ENCODE results near the gene BCL11B. TPM values are rescaled to one million over a fixed set of nuclear protein-coding genes. Genes with fewer than 3 reads are reported as not detected.
A peak's percentile ranks its signal among the peaks of the same experiment; 100 is the strongest.

BCL11B gene
- total RNA-seq, 1 donor from 2014 or later: 11.5 TPM

DNA sequence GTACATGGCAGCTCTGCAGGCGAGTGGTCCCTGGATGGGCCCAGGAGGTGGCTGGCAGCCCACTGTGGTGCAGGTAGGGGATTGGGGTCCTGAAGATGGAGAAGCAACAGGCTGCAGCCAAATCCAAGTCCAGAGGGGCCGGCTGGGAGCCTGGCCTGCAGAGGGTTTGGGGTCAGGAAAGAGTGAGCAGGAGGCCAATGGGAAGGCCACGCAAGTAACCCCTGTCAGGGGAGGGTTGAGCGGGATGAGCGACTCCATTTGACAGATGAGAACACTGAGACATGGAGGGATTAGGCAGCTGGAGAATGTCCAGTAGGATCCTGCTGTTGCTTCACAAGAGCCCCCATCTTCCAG is 136.0 kb downstream of the BCL11B start:
- intact Hi-C loops (cut with DNase I): no loop called here

DNA sequence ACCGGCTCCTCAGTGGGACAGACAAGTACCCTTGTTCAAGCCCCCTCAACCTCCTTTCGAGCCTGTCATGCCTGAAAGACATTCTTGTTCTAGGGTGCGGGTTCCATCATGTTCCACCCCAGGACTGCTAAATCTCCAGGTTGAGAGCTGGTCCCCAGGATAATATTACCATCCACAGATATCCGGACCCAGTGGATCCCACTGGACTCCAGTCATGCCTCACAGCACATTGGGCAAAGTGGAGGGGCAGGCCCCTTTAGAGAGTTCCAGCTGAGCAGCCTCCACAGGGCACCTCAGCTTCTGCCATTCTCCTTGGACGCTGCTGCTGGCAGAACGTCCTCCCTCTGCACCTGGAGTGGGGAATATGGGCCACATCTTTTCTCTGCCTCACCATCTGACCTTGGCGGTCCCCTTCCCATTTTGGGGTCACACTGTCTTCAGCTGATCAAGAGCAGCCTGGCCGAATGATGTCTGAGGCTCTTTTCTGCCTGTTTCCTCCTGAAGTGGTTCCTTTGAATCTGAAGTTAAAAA is 137.4 kb downstream of the BCL11B start:
- Histone ChIP-seq H3K27ac (no peak overlapping the region), H3K36me3 (no peaks in the 10 kb centered on the region), H3K9me3 (no peaks in the 10 kb centered on the region), H3K4me3 (no peak overlapping the region), H3K4me1 (peaks cover 15% of the 10 kb centered on the region), H3K27me3 (no peaks in the 10 kb centered on the region)
- intact Hi-C loops (cut with DNase I): no loop called here
- no peak for TF ChIP-seq POLR2AphosphoS5 (IDR thresholded peaks at IDR 0.05; ENCODE audit: insufficient read depth in 1 of 2, low read depth in 1 of 2)
- TF ChIP-seq, protein P1, sequence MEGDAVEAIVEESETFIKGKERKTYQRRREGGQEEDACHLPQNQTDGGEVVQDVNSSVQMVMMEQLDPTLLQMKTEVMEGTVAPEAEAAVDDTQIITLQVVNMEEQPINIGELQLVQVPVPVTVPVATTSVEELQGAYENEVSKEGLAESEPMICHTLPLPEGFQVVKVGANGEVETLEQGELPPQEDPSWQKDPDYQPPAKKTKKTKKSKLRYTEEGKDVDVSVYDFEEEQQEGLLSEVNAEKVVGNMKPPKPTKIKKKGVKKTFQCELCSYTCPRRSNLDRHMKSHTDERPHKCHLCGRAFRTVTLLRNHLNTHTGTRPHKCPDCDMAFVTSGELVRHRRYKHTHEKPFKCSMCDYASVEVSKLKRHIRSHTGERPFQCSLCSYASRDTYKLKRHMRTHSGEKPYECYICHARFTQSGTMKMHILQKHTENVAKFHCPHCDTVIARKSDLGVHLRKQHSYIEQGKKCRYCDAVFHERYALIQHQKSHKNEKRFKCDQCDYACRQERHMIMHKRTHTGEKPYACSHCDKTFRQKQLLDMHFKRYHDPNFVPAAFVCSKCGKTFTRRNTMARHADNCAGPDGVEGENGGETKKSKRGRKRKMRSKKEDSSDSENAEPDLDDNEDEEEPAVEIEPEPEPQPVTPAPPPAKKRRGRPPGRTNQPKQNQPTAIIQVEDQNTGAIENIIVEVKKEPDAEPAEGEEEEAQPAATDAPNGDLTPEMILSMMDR (IDR thresholded peaks at IDR 0.05): no peak
- no peak for TF ChIP-seq POLR2A (IDR thresholded peaks at IDR 0.05)
- peak in 1 of 2 donors; percentile 70 for DNase-seq (ENCODE audit: extremely low spot score in 2 of 2)

More for the DNA sequence above, 136.0 kb downstream of the BCL11B start:
- no peak overlapping the region for H3K4me3 ChIP-seq
- no peaks in the 10 kb centered on the region for H3K36me3 ChIP-seq
- TF ChIP-seq POLR2A (IDR thresholded peaks at IDR 0.05): no peak
- TF ChIP-seq POLR2AphosphoS5 (IDR thresholded peaks at IDR 0.05; ENCODE audit: insufficient read depth in 1 of 2, low read depth in 1 of 2): no peak
- TF ChIP-seq, protein P1 (IDR thresholded peaks at IDR 0.05): no peak
- peaks cover 15% of the 10 kb centered on the region for H3K4me1 ChIP-seq
- peak; percentile 58 to 91 for DNase-seq (ENCODE audit: extremely low spot score in 2 of 2)
- H3K27me3 ChIP-seq: no peaks in the 10 kb centered on the region
- no peaks in the 10 kb centered on the region for H3K9me3 ChIP-seq
- H3K27ac ChIP-seq: no peak overlapping the region

DNA sequence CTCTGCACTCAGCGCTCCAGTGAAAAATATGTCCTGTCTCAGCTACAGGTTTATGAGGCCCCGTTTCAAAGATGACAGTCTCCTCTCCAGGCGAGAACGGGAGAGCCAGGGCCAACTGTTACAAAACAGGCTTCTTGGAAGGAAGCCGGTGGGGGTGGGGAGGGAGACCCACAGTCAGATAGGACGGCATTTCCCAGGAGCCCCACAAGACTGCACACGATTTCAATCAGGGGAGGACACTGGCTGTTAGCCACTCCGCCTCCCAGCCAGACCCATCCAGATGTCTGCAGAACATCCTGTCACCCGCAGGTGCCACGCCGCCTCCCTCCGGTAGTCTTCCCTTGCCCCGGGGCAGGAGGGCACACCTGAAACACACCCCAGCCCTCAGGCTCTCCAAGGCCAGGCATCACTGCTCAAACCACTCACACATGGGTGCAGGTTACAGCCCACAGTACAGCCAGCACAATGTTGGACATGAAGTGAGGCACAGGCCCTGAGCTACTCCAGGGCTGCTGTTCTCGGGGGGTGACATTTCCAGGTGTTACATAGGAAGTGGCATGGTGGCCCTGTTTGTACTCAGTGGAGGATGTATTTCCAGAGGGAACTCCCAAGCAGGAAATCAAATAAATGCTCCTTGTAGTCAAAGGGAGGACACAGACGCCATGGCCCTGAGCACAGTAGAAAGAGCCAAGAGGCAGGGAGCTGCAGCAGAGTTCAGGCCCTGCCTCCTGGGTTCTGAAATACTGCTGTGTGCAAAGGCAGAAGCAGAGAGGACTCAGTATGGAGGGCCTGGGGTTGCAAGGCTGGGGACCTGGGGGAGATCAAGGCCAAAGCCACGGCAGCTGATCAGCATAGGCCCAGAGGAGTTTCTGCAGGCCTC is 138.1 kb downstream of the BCL11B start:
- H3K36me3 ChIP-seq: no peaks in the 10 kb centered on the region
- TF ChIP-seq POLR2A (IDR thresholded peaks at IDR 0.05) (no peak), POLR2AphosphoS5 (IDR thresholded peaks at IDR 0.05; ENCODE audit: insufficient read depth in 1 of 2, low read depth in 1 of 2) (peak in 1 of 2 donors; percentile 33)
- TF ChIP-seq, protein P1 (IDR thresholded peaks at IDR 0.05): no peak
- peaks cover 15% of the 10 kb centered on the region for H3K4me1 ChIP-seq
- H3K27ac ChIP-seq: no peak overlapping the region
- intact Hi-C loops (cut with DNase I): no loop called here
- peak; percentile 64 to 87 for DNase-seq (ENCODE audit: extremely low spot score in 2 of 2)
- no peaks in the 10 kb centered on the region for H3K27me3 ChIP-seq
- no peaks in the 10 kb centered on the region for H3K9me3 ChIP-seq
- no peak overlapping the region for H3K4me3 ChIP-seq

DNA sequence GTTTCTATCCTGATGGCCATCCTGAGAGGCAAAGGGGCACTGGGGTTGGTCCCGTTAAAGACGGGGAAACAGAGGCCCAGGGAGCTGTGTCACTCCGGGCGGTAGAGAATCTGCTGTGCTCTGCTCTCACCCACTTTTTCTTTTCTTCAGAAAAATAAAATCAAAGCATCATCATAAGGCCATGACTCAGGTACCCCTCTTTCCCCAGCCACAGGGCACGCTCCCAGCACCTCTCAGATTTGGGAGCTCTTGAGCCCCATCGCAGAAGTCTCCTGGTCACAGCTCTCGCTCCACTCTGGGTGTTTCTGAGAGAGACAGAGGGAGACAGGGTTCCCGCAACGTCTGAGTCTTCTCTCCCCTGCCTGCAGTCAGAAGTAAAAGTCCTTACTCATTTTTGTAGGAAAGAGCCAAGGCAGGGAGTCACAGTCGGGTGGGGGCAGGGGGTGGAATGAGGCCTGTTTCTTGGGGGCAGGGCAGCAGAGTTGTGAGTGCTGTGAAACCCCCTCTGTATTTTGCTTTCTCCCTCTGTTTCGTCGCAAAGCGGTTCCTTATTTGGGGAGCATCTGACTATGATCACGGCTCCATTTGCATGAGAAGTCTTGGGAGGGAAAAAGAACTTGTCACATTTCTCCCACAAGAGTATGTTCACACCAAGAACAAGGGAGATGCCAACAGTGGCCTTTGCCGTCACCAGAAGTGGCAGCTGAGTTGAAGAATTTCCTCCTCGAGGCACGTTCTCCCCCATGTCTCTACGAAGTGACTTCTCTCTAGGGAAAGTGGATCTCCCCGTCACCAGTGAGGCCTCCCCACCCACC is 139.0 kb downstream of the BCL11B start:
- TF ChIP-seq, protein P1 (IDR thresholded peaks at IDR 0.05): no peak
- no peak for TF ChIP-seq POLR2AphosphoS5 (IDR thresholded peaks at IDR 0.05; ENCODE audit: insufficient read depth in 1 of 2, low read depth in 1 of 2)
- no peak for TF ChIP-seq POLR2A (IDR thresholded peaks at IDR 0.05)
- H3K4me3 ChIP-seq: no peak overlapping the region
- peaks cover 15% of the 10 kb centered on the region for H3K4me1 ChIP-seq
- H3K27me3 ChIP-seq: no peaks in the 10 kb centered on the region
- H3K9me3 ChIP-seq: no peaks in the 10 kb centered on the region
- H3K27ac ChIP-seq: no peak overlapping the region
- H3K36me3 ChIP-seq: no peaks in the 10 kb centered on the region
- intact Hi-C loops (cut with DNase I): no loop called here
- peak; percentile 76 to 91 for DNase-seq (ENCODE audit: extremely low spot score in 2 of 2)

Measured in vagina (tissue), 2 donors.